Sigmoid colon (tissue), 4 donors: ENCODE data around the gene ATP6V0D1.

Experiments
- CTCF ChIP-seq, 4 experiments: fragments of 450-650 bp in 3 of 4; fragments of 200-600 bp in 1 of 4; IDR thresholded peaks; one replicate each; pipeline ENCODE4 v1.5.1; 2016 to 2019; ENCODE audit warnings: antibody characterized with exemption in 4 of 4, mild to moderate bottlenecking in 3 of 4, moderate library complexity in 2 of 4
- EP300 ChIP-seq, 4 donors: sonication (generic); formaldehyde crosslinking; IDR thresholded peaks; one replicate each; pipeline ENCODE4 v1.6.1; 2017; ENCODE audit warnings: antibody characterized with exemption in 4 of 4
- POLR2A ChIP-seq, 2 donors: fragments of 450-650 bp; IDR thresholded peaks; one replicate each; pipeline ENCODE4 v1.6.1; 2016; ENCODE audit warnings: antibody characterized with exemption in 2 of 2, mild to moderate bottlenecking in 2 of 2, moderate library complexity in 2 of 2
- POLR2AphosphoS5 ChIP-seq, 4 donors: sonication (generic); formaldehyde crosslinking; IDR thresholded peaks; one replicate each; pipeline ENCODE4 v1.6.1; 2017; ENCODE audit warnings: antibody characterized with exemption in 4 of 4

GRCh38 chr16:67468731-67469130 lies 12.2 kb downstream of the ATP6V0D1 start:
- TF ChIP-seq CTCF (IDR thresholded peaks at IDR 0.05) (no peak), POLR2A (IDR thresholded peaks at IDR 0.05) (no peak), POLR2AphosphoS5 (IDR thresholded peaks at IDR 0.05) (no peak), EP300 (IDR thresholded peaks at IDR 0.05) (no peak)
